MCF 10A (cell line): ENCODE measurements around the gene VAV1. TPM values are rescaled to one million over a fixed set of nuclear protein-coding genes. Genes with fewer than 3 reads are reported as not detected.
"Not testable (repeated sequence)": the region's sequence is repeated elsewhere in the genome, so short reads cannot be mapped to it uniquely, and the experiment has no call there.

ENCODE experiments used
- BruUV-seq: library from RNA; stranded (reverse); fragments of 400-500 nt; replicated peaks from 2 replicates; lab custom pipeline; 2021; lab: Mats Ljungman, UMichigan
- CTCF ChIA-PET: fragments of 300-600 bp; sonication (Branson Sonifier 250); formaldehyde crosslinking; extraction: SDS; loops from one replicate; lab custom pipeline; 2021; ENCODE audit warnings: antibody characterized with exemption, inconsistent platforms; lab: Yijun Ruan, JAX
- POLR2A ChIA-PET: fragments of 300-600, 350-650 bp; sonication (Branson Sonifier 250); formaldehyde crosslinking; extraction: SDS; loops from one replicate; lab custom pipeline; 2020; ENCODE audit warnings: antibody characterized with exemption, inconsistent platforms; lab: Yijun Ruan, JAX
- DNase-seq: peaks from one replicate; pipeline ENCODE4 v3.0.0-alpha.2; 2018; ENCODE audit not compliant: unreplicated experiment
- H3K27ac Mint-ChIP-seq: one replicate; pipeline ENCODE4 v1.8.0; 2022; ENCODE audit warnings: mild to moderate bottlenecking, low read depth, mixed read lengths; ENCODE audit not compliant: unreplicated experiment
- H3K27me3 Mint-ChIP-seq: one replicate; pipeline ENCODE4 v1.8.0; 2022; ENCODE audit warnings: mixed read lengths; ENCODE audit not compliant: insufficient read depth, unreplicated experiment
- H3K36me3 Mint-ChIP-seq: one replicate; pipeline ENCODE4 v1.8.0; 2022; ENCODE audit warnings: mild to moderate bottlenecking, moderate library complexity, mixed read lengths; ENCODE audit not compliant: insufficient read depth, unreplicated experiment
- H3K4me1 Mint-ChIP-seq: one replicate; pipeline ENCODE4 v1.8.0; 2022; ENCODE audit warnings: mixed read lengths; ENCODE audit not compliant: insufficient read depth, unreplicated experiment
- H3K4me3 Mint-ChIP-seq: one replicate; pipeline ENCODE4 v1.8.0; 2022; ENCODE audit warnings: mild to moderate bottlenecking, moderate library complexity, mixed read lengths; ENCODE audit not compliant: unreplicated experiment
- H3K9me3 Mint-ChIP-seq: one replicate; pipeline ENCODE4 v1.8.0; 2022; ENCODE audit warnings: mixed read lengths; ENCODE audit not compliant: unreplicated experiment
- intact Hi-C: fragments of 100-400 bp; cut with micrococcal nuclease; formaldehyde crosslinking; loops from 2 replicates; pipeline ENCODE4 v1.14.1; 2022
- total RNA-seq: library from RNA; stranded (reverse); gene quantifications from 2 replicates; pipeline ENCODE4 v1.2.3, GENCODE V29; 2022
- TF ChIP-seq, protein P1 (sequence below): fragments of 200-600 bp; IDR thresholded peaks from one replicate; pipeline ENCODE4 v1.8.0; 2022; ENCODE audit warnings: antibody characterized with exemption, mild to moderate bottlenecking; ENCODE audit not compliant: unreplicated experiment

VAV1 gene
- total RNA-seq, 1 experiment from 2014 or later = not detected

DNA sequence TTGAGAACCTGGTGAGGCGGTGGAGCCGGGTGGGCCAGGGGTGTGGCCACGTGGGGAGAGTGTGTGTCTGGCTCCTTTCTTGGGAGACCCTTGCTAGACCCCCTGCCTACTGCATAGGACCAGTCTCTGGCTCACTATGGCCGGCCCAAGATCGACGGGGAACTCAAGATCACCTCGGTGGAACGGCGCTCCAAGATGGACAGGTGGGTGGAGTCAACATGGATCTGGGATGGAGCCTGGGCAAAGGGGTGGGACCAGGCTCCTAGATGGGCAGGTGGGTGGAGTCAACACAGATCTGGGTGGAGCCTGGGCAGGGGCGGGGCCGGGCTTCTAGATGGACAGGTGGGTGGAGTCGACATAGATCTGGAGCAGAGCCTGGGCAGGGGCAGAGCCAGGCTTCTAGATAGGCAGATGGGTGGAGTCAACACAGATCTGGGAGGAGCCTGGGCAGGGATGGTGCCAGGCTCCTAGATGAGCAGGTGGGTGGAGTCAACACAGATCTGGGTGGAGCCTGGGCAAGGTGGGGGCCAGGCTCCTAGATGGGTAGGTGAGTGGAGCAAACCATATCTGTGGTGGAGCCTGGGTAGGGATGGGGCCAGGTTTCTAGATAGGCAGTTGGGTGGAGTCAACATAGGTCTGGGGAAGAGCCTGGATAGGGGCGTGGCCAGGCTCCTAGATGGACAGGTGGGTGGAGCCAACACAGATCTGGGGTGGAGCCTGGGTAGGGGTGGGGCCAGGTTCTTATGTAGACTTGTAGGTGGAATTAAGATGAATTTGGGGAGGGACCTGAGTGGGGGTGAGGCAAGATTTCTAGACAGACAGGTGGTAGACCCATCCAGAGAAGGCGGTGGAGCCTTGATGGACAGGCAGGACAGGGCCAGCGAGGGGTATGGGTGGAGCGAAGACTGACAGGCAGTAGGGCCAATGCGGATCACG, 56.5 kb downstream of the VAV1 start:
- no TSS peak for BruUV-seq
- intact Hi-C loops = no loop called here
- Mint-ChIP-seq H3K27ac (no peak overlapping the region), H3K36me3 (no peaks in the 10 kb centered on the region), H3K9me3 (no peaks in the 10 kb centered on the region), H3K27me3 (peaks cover 32% of the 10 kb centered on the region), H3K4me1 (peaks cover 11% of the 10 kb centered on the region), H3K4me3 (no peak overlapping the region)
- TF ChIP-seq, protein P1, sequence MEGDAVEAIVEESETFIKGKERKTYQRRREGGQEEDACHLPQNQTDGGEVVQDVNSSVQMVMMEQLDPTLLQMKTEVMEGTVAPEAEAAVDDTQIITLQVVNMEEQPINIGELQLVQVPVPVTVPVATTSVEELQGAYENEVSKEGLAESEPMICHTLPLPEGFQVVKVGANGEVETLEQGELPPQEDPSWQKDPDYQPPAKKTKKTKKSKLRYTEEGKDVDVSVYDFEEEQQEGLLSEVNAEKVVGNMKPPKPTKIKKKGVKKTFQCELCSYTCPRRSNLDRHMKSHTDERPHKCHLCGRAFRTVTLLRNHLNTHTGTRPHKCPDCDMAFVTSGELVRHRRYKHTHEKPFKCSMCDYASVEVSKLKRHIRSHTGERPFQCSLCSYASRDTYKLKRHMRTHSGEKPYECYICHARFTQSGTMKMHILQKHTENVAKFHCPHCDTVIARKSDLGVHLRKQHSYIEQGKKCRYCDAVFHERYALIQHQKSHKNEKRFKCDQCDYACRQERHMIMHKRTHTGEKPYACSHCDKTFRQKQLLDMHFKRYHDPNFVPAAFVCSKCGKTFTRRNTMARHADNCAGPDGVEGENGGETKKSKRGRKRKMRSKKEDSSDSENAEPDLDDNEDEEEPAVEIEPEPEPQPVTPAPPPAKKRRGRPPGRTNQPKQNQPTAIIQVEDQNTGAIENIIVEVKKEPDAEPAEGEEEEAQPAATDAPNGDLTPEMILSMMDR = no peak
- DNase-seq = peak; percentile 60
- ChIA-PET CTCF (no interaction called here), POLR2A (no interaction called here)

GRCh38 chr19:6829829-6830228, 57.3 kb downstream of the VAV1 start:
- H3K27ac Mint-ChIP-seq, DNase-seq, H3K9me3 Mint-ChIP-seq, POLR2A ChIA-PET, BruUV-seq, intact Hi-C loops, H3K4me3 Mint-ChIP-seq, CTCF ChIA-PET, H3K36me3 Mint-ChIP-seq: not testable (repeated sequence)
- Mint-ChIP-seq H3K27me3 (peaks cover 32% of the 10 kb centered on the region), H3K4me1 (peaks cover 11% of the 10 kb centered on the region)

DNA sequence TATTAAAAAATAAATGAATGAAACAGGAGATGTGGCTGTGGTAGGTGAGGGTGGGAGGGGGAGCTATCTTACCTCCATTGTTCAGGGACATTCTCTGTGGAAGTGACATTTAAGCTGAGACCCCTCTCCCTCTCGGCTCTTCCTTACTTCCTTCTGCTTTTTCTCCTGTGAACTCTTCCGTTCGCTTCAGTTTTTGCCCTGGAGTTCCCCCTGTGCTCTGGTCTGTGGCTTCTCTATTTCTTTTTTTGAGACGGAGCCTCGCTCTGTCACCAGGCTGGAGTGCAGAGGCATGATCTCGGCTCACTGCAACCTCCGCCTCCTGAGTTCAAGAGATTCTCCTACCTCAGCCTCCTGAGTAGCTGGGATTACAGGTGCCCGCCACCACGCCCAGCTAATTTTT, 58.6 kb downstream of the VAV1 start:
- CTCF ChIA-PET = interaction anchor here (0.7 kb wide), 1 partner anchor 886 kb away, joined by 3 read pairs; no protein-coding TSS in a partner anchor
- BruUV-seq = not testable (repeated sequence)

GRCh38 chr19:6832412-6832811, 59.9 kb downstream of the VAV1 start:
- no peaks in the 10 kb centered on the region for H3K36me3 Mint-ChIP-seq
- CTCF ChIA-PET = interaction anchor here (0.7 kb wide), 1 partner anchor 52 kb away, joined by 3 read pairs; no protein-coding TSS in a partner anchor
- H3K27ac Mint-ChIP-seq = no peak overlapping the region
- peaks cover 11% of the 10 kb centered on the region for H3K4me1 Mint-ChIP-seq
- peaks cover 40% of the 10 kb centered on the region for H3K27me3 Mint-ChIP-seq
- BruUV-seq = no TSS peak
- intact Hi-C loops = no loop called here
- no peak for DNase-seq
- H3K4me3 Mint-ChIP-seq = no peak overlapping the region
- TF ChIP-seq, protein P1 = no peak
- no peaks in the 10 kb centered on the region for H3K9me3 Mint-ChIP-seq
- POLR2A ChIA-PET = interaction anchor here (0.7 kb wide), 1 partner anchor 8 kb away, joined by 3 read pairs; no protein-coding TSS in a partner anchor

More for the DNA sequence above, 58.6 kb downstream of the VAV1 start:
- H3K27ac Mint-ChIP-seq, H3K9me3 Mint-ChIP-seq, DNase-seq, H3K4me3 Mint-ChIP-seq, POLR2A ChIA-PET, intact Hi-C loops, H3K36me3 Mint-ChIP-seq: not testable (repeated sequence)
- peaks cover 11% of the 10 kb centered on the region for H3K4me1 Mint-ChIP-seq
- peaks cover 32% of the 10 kb centered on the region for H3K27me3 Mint-ChIP-seq
